GM19239 (cell line): ENCODE data around the gene KRTAP19-1.
"Not testable (repeated sequence)": the region's sequence is repeated elsewhere in the genome, so short reads cannot be mapped to it uniquely, and the experiment has no call there.

ENCODE experiments used
- DNase-seq: peaks from one replicate; pipeline ENCODE4 v3.0.0; 2011; ENCODE audit warnings: low spot score; ENCODE audit not compliant: insufficient read length
- FAIRE-seq: peaks from 2 replicates; lab custom pipeline; 2011; peaks lifted over from hg19 to GRCh38; lab: Jason Lieb, UNC

The KRTAP19-1 gene

DNA sequence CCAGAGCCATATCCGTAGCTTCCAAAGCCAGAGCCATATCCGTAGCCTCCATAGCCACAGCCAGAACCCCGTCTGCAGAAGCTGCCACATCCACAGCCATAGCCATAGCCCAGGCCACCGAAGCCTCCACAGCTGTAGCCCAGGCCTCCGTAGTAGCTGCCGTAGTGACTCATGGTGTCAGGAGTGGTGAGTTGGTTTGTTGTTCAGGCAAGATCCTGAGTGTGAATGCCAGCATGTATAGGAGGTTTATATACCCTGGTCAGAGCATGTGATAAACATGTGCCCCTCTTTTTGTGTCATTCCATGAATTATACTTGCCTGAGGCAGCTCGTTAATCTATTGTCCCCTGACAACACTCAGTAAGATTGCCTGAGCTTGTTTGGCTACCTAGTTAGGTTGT, at the start of gene KRTAP19-1:
Gene KRTAP19-1, minus strand, starts transcription at position 223 of the 400 bp plus-strand sequence. Its CDS starts 50 bp downstream, at position 173.
- DNase-seq (no peak), FAIRE-seq (no peak)

DNA sequence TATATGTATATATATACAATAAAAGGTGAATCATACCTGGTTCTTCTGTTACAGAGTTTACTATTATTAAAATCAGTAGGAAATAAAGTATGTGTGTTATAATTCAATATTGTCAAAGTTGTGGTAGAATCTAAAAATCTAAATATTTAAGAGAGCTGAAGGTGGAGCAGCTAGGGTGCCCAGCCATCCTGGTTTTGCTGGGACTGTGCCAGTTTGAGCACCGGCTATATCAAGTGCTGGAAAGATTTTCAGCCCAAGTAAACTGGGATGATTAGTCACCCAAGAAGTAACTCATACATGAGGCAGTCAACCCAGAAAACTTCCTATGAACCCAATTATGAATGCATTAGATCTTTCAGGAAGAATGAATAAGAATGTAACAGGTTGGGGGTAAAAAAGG, 38.7 kb upstream of the KRTAP19-1 start:
- FAIRE-seq (no peak), DNase-seq (no peak)

DNA sequence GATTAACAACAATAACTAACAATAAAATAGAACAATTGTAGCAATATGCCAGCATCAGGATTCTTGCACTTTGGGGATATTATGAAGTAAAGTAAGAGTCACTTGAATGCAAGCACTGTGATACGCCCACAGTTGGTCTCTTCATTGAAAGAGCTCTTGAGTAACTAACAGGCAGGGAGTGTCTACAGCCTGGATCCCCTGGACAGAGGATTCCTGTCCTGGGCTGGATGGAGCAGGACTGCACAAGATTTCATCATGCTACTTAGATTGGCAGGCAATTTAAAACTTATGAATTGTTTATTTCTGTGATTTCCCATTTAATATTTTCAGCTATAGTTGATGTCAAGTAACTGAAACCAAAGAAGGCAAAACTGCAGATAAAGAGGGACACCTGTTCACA, 35.5 kb upstream of the KRTAP19-1 start:
- DNase-seq (no peak), FAIRE-seq (no peak)

DNA sequence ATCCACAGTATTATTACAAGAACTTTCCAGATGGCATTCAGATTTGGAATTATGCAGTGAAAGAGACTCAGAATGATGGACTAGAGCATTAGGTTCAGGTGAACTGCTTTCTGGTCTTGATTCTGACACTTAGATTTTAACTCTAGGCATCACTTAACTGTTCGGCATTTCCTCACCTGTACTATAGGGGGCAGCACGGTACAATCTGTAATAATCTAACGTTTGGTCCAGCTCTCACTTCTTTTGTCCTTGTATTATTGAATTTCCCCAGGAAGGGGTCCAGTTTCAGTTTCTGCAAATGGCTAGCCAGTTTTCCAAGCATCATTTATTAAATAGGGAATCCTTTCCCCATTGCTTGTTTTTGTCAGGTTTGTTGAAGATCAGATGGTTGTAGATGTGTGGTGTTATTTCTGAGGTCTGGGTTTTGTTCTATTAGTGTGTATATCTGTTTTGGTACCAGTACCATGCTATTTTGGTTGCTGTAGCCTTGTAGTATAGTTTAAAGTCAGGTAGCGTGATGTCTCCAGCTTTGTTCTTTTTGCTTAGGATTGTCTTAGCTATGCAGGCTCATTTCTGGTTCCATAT, 25.5 kb upstream of the KRTAP19-1 start:
- DNase-seq, FAIRE-seq: not testable (repeated sequence)

DNA sequence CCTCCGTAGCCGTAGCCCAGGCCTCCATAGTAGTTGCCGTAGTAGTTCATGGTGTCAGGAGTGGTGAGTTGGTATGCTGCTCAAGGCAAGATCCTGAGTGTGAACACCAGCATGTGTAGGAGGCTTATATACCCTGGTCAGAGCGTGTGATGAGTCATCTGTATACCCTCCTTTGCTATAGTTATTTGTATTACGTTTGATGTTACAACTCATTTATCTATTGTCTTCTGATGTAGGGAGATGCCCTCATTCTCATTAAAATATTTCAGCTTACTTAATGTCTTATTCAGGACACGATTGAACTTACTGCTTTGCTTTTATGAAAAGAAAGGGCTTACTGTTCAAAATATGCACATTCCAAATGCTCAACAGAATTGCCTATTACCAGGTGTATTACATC, 21.9 kb upstream of the KRTAP19-1 start, which contains the start of gene KRTAP19-5:
Gene KRTAP19-5, minus strand, starts transcription at position 101 of the 400 bp plus-strand sequence. Its CDS starts 51 bp downstream, at position 50.
- FAIRE-seq (no peak), DNase-seq (no peak)

DNA sequence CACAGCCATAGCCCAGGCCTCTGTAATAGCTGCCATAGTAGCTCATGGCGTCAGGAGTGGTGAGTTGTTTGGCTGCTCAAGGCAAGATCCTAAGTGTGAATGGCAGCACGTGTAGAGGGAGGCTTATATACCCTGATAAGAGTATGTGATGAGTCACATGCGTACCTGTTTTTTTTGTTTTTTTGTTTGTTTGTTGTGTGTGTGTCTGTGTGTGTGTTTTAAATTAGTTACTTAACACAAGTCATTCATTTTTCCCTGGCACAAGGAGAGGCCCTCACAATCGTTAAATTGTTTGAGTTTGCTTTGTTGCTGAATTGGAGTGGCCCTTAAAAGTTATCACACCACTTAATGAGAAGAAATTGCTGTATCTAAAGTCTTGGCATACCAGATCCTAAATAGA, 16.9 kb upstream of the KRTAP19-1 start, which contains the start of gene KRTAP19-4:
Gene KRTAP19-4, minus strand, starts transcription at position 101 of the 400 bp plus-strand sequence. Its CDS starts 55 bp downstream, at position 46.
- DNase-seq, result no peak
- FAIRE-seq, result no peak

DNA sequence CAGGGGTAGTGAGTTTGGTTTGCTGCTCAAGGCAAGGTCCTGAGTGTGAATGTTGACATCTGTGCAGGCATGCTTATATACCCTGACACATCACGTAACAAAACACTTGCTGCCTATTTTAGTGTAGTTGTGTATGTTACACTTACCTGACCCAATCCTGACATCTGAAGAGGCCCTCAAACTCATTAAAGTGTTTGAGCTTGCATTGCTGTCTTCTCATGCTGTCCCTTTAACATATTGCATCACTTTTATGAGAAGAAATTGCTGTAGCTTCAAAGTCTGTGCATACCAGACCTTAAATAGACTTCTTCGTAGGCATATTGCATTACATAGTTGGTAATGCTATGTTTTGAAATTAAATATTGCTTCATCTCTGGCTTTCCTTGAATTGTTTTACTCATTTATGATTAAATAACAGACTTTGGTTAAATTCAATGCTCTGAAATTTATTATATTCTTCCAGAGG, 11.8 kb upstream of the KRTAP19-1 start, which contains the start of gene KRTAP19-3:
Gene KRTAP19-3, minus strand, starts transcription at position 51 of the 466 bp plus-strand sequence. CDS start 56 bp downstream, outside the sequence.
- FAIRE-seq (no peak), DNase-seq (no peak)

DNA sequence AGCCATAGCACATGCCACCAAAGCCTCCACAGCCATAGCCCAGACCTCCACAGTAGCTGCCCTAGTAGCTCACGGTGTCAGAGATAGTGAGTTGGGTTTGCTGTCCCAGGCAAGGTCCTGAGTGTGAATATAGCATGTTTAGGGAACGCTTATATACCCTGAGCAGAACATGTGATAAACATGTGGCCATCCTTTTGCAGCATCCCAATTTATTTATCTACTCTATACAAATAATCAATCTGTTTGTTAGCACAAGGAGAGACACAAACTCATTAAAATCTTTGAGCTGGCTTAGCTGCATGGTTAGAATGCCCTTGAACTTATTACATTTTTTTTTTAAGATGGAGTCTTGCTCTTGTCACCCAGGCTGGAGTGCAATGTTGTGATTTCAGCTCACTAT, 7.2 kb upstream of the KRTAP19-1 start, which contains the start of gene KRTAP19-2:
Gene KRTAP19-2, minus strand, starts transcription at position 101 of the 400 bp plus-strand sequence. Its CDS starts 88 bp downstream, at position 13.
- DNase-seq, result no peak
- FAIRE-seq, result no peak

DNA sequence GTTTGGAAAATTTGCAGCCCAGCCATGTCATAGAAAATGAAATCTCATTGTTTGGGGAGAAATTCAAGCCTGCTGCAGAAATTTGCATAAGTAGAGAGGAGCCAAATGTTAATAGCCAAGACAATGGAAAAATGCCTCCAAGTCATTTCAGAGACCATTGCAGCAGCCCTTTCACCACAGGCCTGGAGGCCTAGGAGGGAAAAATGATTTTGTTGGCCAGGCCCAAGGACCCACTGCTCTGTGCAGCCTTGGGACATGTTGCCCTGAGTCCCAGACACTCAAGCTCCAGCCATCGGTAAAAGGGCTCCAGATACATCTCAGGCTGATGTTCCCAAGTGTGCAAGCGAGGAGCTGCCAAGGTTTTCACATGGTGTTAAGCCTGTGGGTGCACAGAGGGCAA, 6.0 kb upstream of the KRTAP19-1 start:
- FAIRE-seq (no peak), DNase-seq (no peak)

DNA sequence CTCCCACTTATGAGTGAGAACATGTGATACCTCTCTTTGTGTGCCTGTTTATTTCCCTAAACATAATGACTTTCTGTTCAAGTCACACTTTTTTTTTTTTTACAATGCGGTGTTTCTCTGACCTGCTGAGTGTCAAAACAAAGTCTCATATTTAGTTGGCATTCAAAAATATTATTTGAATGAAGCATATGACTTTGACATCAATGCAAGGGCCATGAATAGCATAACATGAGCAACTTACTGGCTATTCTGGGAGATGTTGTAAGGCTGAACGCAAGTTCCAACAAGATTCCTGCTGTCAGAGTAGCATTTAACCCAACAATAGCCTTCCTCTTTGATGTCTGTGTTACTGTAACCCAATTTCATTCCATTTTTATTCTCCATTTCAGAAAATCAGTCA, 2.0 kb upstream of the KRTAP19-1 start:
- DNase-seq (no peak), FAIRE-seq (no peak)

DNA sequence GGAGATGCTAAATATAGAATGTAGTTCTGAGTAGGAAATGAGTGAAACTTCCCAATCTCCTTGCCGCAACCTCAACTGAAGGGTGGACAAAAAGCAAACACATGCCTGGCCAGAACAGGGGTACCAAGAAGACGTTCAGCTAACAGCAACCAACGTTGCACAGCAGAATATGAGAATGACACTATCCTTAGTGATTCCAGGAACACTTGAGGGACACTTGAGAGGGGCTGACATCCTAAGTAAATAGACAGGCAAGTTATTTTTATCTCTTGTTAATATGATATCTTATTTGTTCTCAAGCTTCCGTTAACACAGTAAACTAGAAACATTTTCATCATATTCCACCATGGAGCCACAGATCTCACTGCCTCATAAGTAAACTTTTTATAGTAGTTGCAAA, 908 bp downstream of the KRTAP19-1 start:
- no peak for DNase-seq
- FAIRE-seq, result no peak

DNA sequence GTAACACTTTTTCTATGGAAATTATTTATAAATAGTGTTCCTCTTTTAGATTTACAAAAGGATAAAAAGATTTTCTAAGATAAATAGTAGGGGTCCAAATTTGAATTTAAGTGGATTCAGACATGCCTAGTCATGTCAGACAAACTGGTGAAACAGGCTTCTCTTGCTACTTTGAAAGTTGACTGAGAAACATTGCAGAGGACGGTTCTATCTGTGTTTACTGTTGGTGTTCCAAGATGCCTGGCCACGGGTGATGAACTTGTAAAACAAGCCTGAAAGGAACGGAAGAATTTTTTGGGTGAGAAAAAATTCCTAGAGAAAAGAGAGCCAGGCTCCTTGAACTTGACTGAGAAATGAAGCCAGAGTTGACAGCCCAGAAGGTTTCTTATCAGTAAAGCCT, 2.2 kb downstream of the KRTAP19-1 start:
- DNase-seq, result no peak
- no peak for FAIRE-seq

DNA sequence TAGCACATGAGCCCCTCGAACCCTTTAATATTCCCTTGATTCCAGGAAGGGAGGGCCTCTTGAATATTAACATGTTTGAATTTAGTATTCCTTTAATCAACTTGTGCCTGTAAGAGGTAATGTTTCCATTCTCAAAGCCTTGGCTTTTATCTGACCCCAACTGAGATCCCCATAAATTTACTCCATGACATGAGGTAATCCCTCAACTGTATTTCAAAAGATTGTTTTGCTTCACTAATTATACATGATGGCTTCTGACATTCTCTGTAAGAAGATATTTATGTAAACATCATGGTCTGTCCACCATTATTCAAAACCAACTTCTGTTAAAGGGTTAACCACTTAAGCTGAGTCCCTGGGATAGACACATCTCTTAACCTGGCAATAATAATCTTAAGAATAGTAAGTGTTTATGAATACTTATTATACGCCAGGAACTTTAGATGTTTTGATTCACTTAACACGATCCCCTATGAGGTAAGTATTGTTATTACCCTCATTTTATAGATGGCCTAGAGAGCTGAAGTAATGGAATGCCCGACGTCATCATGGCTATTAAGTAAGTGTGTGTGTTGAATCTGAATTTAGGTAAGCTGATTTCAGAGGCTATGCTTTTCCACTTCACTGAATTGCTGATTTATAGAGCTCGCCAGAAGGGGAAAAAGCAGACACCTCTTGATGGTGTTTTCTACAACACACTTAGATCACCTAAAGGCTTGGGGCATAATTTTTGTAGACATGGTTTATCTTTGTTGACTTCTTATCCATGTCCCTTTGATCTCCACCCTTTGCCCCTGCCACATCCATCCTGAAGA, 11.1 kb downstream of the KRTAP19-1 start:
- DNase-seq (no peak), FAIRE-seq (no peak)

DNA sequence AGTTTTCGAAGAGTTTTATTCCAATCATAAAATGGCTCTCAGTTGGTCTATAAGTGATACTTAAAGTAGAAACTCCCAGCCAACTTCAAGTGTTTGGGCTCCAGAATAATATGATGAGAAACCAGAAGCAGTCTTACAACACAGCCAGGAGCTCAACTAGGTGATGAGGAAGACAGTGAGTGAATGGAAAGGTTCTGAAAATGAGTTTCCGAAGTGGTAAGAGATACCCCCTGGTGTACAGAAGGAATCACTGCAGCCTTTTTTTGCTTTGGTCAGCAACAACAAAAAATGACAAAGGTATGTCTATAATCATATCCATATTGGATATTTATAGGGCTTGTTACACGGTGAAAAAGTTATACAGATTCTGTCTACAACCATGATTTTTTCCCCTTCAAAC, 16.5 kb downstream of the KRTAP19-1 start:
- DNase-seq (no peak), FAIRE-seq (no peak)

DNA sequence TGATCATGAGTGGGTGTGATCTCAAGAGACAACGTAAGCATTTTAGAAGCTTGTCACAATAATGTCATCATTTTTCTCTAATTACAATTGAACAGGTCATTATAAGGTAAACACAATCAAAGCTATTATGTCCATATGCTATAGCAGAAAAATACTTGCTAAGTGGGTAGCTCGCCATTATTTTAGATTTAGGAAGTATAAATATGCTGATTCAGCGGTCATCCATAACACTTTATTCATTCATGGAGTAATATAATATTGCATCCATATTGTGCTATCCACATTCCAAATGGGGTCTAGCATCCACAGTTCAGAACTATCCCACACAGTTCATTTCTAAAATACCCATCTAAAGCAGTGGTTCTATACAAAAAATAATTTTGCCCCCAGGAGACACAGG, 31.7 kb downstream of the KRTAP19-1 start:
- DNase-seq (no peak), FAIRE-seq (no peak)

DNA sequence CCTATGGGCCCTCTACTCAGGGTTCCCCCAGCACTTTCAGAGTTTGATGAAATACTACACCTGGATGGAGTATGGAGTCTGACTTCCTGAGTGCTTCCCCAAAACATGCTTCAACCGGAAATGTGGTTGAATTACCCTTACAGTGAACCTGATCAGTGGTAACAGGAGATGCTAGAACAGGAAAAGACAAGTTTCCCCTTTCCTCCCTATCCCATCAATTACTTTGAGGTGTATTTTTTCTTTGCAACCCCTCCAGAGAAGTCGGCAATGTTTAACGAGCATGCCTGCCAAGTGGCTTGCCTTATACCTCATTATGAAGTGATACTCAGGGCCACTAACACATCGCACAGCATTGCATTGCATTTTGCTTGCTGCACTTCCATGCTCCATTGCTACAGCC, 33.1 kb downstream of the KRTAP19-1 start:
- no peak for DNase-seq
- FAIRE-seq, result no peak

DNA sequence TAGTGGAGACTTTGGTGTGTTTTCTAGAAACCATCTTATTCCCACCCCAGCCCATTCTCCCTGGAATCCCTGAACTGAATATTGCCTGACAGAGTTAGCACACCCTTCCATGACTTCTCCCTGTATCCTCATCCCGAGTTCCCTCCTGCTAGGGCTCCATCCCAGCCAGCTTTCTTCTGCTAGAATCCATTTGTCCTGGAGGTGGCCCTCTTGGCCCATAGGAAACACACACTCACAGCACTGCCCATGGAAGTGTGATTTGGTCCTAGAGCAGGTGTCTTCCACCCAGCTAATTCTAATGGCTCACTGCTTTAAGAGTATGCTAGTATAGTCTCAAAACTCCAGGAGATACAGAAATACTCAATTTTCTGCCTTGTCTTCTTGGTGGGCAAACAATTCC, 36.0 kb downstream of the KRTAP19-1 start:
- DNase-seq, result no peak

DNA sequence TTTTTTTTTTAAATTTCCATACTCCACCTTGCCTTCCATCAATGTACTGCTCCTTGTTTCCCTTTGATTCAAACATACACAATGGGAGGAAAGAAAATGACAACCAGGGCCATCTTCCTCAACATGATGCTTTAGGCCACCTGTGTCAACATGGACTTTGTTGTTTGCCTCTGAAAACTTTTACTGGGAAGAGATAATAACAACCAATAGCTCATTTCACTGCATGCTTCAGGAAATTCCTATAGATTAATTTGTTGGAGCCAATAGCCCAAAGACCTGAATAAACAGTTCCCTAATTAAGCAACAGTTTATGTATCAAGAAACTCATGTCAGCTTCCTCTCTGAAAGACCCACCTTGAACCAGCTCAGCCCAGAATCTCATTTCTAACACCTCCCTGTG, 36.9 kb downstream of the KRTAP19-1 start:
- DNase-seq (no peak), FAIRE-seq (no peak)

More for the DNA sequence above, 36.0 kb downstream of the KRTAP19-1 start:
- no peak for FAIRE-seq

DNA sequence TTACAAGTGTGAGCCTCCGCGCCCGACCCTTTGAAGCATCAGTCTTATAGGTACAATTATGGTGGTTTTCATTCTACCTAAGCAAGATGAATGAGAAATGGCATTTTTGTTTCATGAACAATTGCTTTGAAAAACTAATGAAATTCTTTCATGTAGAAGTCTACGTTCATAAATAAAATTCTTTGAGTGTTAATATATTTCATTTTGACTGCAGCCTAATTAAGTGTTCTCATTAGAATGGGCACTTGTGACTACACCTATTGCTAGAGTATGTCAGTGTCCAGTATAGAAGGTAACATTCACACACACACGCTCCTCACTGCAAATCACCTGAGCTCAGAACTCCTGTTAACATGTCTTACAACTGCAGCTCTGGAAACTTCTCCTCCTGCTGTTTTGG, 40.2 kb downstream of the KRTAP19-1 start, which contains the start of gene KRTAP15-1:
Gene KRTAP15-1, plus strand, starts transcription at position 301 of the 400 bp plus-strand sequence. Its CDS starts 53 bp downstream, at position 354.
- FAIRE-seq, result no peak
- no peak for DNase-seq

DNA sequence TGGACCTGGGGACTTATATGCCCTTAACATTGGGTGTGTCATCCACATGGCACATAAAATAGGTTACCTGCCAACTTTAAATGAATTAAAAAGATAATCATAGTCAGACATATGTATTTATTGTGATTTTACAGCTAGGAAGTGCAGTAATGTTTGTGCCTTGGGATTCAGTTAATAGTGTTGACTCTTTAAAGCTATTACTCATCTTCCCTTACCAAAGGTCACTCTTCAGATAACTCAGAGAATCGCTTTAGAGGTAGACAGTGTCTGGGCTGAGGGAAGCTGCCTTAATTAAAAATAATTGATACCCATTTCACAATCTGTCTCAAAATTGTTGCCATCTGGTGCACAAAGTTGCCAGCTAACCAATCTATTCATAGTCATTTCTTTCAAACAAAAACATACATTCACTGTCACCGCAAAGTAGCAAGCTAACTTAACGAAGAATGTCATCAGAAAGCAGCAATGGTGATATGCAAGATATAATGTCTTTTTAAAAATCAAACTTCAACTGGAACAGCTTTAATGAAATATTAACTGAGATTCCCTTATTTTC, 43.1 kb downstream of the KRTAP19-1 start:
- FAIRE-seq (no peak), DNase-seq (no peak)
